ENCODE results near the gene GPR55.

The GPR55 gene

DNA sequence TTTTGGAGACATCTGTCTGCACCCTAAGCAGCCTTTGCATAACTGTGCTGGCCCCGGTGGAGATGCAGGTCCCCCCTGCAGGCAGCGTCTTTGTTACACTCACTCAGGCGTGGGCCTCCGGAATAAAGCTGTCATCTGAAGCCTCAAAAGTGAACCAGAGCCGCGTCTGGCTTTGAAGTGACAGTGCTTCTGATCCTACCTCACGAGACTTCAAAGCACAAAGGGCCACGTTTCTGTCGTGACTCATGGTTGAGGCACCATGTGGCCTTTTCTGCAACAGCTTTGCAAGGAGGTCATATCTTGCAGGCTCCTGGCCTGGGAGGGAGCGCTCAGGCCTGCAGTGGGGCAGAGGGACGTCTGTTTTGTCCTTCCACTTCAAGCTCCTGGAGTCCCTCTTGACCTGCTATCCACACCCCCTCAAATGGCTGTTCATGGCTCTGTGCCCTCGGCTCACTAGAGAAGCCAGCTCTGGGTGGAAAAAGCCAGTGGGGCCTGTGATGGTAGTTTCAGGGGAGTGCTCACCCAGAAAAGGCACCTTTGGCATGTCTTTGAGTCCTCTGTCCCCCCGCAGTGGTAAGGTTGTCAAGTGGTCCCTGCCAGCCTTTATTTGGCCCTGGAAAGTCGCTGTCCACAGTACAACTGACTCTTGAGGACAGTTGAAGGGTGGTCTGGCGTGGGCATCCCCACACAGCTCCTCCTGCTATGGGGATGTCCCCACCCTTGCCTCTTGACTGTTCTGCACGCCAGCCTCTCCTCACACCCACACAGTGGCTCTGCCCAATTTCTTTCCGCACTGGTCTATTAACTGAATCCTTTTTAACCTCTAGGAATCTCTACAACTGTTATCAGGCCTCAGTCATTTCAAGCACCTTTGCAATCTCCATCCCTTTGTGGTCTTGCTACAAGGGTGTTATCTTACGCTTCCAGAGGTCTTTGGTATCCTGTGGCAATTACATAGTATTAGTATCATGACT, 19.3 kb downstream of the GPR55 start:
- no peak for TF ChIP-seq EZH2 (IDR thresholded peaks at IDR 0.05; ENCODE audit: borderline replicate concordance, low read length)
- TF ChIP-seq, protein P1, sequence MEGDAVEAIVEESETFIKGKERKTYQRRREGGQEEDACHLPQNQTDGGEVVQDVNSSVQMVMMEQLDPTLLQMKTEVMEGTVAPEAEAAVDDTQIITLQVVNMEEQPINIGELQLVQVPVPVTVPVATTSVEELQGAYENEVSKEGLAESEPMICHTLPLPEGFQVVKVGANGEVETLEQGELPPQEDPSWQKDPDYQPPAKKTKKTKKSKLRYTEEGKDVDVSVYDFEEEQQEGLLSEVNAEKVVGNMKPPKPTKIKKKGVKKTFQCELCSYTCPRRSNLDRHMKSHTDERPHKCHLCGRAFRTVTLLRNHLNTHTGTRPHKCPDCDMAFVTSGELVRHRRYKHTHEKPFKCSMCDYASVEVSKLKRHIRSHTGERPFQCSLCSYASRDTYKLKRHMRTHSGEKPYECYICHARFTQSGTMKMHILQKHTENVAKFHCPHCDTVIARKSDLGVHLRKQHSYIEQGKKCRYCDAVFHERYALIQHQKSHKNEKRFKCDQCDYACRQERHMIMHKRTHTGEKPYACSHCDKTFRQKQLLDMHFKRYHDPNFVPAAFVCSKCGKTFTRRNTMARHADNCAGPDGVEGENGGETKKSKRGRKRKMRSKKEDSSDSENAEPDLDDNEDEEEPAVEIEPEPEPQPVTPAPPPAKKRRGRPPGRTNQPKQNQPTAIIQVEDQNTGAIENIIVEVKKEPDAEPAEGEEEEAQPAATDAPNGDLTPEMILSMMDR (IDR thresholded peaks at IDR 0.05; ENCODE audit: low read length): no peak
- no peak overlapping the region for H2AFZ ChIP-seq (ENCODE audit: low read length)
- H3F3A ChIP-seq (ENCODE audit: insufficient read depth, low read length): no peaks in the 10 kb centered on the region
- H3K9ac ChIP-seq (ENCODE audit: low read length): no peak overlapping the region
- H3K4me3 ChIP-seq (ENCODE audit: low read depth, low read length, poor library complexity, severe bottlenecking): no peak overlapping the region
- peaks cover 20% of the 10 kb centered on the region for H3K27me3 ChIP-seq (ENCODE audit: insufficient read depth, low read length)
- H3K4me1 ChIP-seq (ENCODE audit: insufficient read depth, low read length, severe bottlenecking): peaks cover 12% of the 10 kb centered on the region
- no peaks in the 10 kb centered on the region for H3K79me2 ChIP-seq (ENCODE audit: insufficient read depth, low read length)
- no peaks in the 10 kb centered on the region for H3K9me2 ChIP-seq (ENCODE audit: low read depth, low read length)
- H3K36me3 ChIP-seq (ENCODE audit: insufficient read depth, low read length): no peaks in the 10 kb centered on the region
- no peaks in the 10 kb centered on the region for H4K20me1 ChIP-seq (ENCODE audit: insufficient read depth, low read length)
- H3K9me3 ChIP-seq (ENCODE audit: low read length): no peaks in the 10 kb centered on the region
- H3K27ac ChIP-seq (ENCODE audit: low read depth, low read length, poor library complexity, severe bottlenecking): no peak overlapping the region
- no peak overlapping the region for H3K4me2 ChIP-seq (ENCODE audit: low read length)

DNA sequence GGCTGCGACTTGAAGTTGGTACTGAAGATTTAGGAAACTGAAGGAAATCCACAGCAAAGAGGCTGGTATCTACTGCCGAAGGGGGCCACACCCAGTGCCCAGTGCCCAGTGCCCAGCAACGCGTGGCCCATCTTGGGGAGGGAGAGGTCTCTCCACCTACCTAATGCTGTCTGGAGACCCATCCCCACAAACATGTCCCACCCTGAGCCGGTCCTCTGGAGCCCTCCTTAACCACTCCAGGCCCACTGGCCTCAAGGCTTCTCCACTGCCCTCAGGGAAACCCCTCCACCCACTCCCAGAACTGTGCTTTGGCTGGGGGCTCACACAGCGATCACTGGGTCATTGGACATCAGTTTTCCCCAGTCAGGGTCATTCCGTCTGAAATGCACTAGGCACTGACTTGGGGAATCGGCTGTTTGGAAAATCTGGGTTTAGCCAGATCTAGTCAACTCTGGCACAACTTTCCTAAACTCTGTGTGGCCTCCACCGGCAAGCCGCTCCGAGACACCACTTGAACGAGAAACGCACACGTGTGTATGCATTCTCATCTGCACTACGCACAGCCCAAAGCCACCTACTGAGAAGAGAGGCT, 20.1 kb downstream of the GPR55 start:
- Histone ChIP-seq H3K4me1 (ENCODE audit: insufficient read depth, low read length, severe bottlenecking) (peaks cover 12% of the 10 kb centered on the region), H3K9me3 (ENCODE audit: low read length) (no peaks in the 10 kb centered on the region), H3K79me2 (ENCODE audit: insufficient read depth, low read length) (no peaks in the 10 kb centered on the region), H3K4me3 (ENCODE audit: low read depth, low read length, poor library complexity, severe bottlenecking) (no peak overlapping the region), H3K9me2 (ENCODE audit: low read depth, low read length) (no peaks in the 10 kb centered on the region), H3K27ac (ENCODE audit: low read depth, low read length, poor library complexity, severe bottlenecking) (no peak overlapping the region), H3K9ac (ENCODE audit: low read length) (no peak overlapping the region), H3F3A (ENCODE audit: insufficient read depth, low read length) (no peaks in the 10 kb centered on the region), H3K27me3 (ENCODE audit: insufficient read depth, low read length) (peaks cover 15% of the 10 kb centered on the region), H3K36me3 (ENCODE audit: insufficient read depth, low read length) (no peaks in the 10 kb centered on the region), H4K20me1 (ENCODE audit: insufficient read depth, low read length) (no peaks in the 10 kb centered on the region), H3K4me2 (ENCODE audit: low read length) (no peak overlapping the region), H2AFZ (ENCODE audit: low read length) (no peak overlapping the region)
- no peak for TF ChIP-seq EZH2 (IDR thresholded peaks at IDR 0.05; ENCODE audit: borderline replicate concordance, low read length)
- TF ChIP-seq, protein P1 (IDR thresholded peaks at IDR 0.05; ENCODE audit: low read length): no peak

DNA sequence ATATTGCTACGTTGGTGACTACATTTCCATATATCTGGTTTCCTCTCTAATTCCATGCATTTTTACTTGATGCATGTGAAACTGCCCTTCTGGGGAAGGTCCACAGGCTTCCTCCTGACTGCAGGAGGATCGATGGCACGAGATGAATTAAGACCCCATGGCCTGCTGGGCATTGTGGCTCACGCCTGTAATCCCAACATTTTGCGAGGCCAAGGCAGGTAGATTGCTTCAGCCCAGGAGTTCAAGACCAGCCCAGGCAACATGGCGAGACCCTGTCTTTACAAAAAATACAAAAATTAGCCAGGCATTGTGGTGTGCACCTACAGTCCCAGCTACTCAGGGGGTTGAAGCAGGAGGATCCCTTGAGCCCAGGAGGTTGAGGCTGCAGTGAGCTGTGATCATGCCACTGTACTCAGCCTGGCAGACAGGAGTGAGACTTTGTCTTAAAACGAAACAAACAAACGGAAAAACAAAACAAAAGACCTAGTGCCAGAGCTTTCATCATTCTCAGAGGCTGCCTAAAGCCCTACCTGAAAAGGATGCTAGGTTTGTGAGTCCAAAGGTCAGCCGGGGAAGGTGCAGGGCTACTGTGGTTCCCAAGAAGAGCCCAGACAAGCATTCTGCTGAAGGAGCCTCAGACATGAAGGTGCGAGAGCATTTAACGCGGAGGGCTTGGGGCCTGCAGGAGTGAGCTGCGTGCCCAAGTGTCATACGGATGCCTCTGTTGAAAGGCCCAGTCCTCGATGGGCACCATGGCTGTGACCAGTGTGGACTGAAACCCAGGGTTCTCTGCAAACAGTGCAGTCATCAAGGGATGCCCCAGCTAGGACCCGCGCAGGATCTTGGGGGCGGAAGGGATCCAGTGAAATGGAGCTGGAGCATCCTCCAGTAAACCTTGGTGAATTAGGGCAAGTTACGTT, 21.6 kb downstream of the GPR55 start:
- Histone ChIP-seq H3K4me2 (ENCODE audit: low read length) (no peak overlapping the region), H3F3A (ENCODE audit: insufficient read depth, low read length) (no peaks in the 10 kb centered on the region), H3K4me3 (ENCODE audit: low read depth, low read length, poor library complexity, severe bottlenecking) (no peak overlapping the region), H3K9me2 (ENCODE audit: low read depth, low read length) (no peaks in the 10 kb centered on the region), H2AFZ (ENCODE audit: low read length) (no peak overlapping the region), H3K4me1 (ENCODE audit: insufficient read depth, low read length, severe bottlenecking) (peaks cover 12% of the 10 kb centered on the region), H3K79me2 (ENCODE audit: insufficient read depth, low read length) (no peaks in the 10 kb centered on the region), H4K20me1 (ENCODE audit: insufficient read depth, low read length) (no peaks in the 10 kb centered on the region), H3K9ac (ENCODE audit: low read length) (no peak overlapping the region), H3K27me3 (ENCODE audit: insufficient read depth, low read length) (peaks cover 11% of the 10 kb centered on the region), H3K27ac (ENCODE audit: low read depth, low read length, poor library complexity, severe bottlenecking) (no peak overlapping the region), H3K36me3 (ENCODE audit: insufficient read depth, low read length) (no peaks in the 10 kb centered on the region), H3K9me3 (ENCODE audit: low read length) (no peaks in the 10 kb centered on the region)
- TF ChIP-seq, protein P1 (IDR thresholded peaks at IDR 0.05; ENCODE audit: low read length): no peak
- TF ChIP-seq EZH2 (IDR thresholded peaks at IDR 0.05; ENCODE audit: borderline replicate concordance, low read length): no peak
